GM23248 (cell line): ENCODE data around the gene CADM3.

Source experiments
- EZH2 ChIP-seq: fragments of 200-600 bp; sonication (generic); IDR thresholded peaks from 2 replicates; pipeline ENCODE4 v1.6.1; 2018; ENCODE audit warnings: antibody characterized with exemption, mild to moderate bottlenecking; ENCODE audit not compliant: insufficient read depth, poor library complexity, severe bottlenecking
- EZH2phosphoT487 ChIP-seq: fragments of 200-600 bp; sonication (generic); IDR thresholded peaks from 2 replicates; pipeline ENCODE4 v1.6.1; 2018; ENCODE audit warnings: antibody characterized with exemption, moderate library complexity, mild to moderate bottlenecking, low read depth; ENCODE audit not compliant: insufficient read depth

GRCh38 chr1:159222075-159222865 lies 50.9 kb downstream of the CADM3 start:
- TF ChIP-seq EZH2 = no peak
- no peak for TF ChIP-seq EZH2phosphoT487
